Activated CD4-positive, CD25-positive, alpha-beta regulatory T cell treated with anti-CD3 and anti-CD28 coated beads, Interleukin-2, amount 50 U/mL, for 24 hours (primary cell): Measurements from ENCODE around the gene PCSK2.

ENCODE experiments used
- ATAC-seq, 2 donors: fragments of 150-1000 bp; cut with Tn5 transposase; one replicate each; pipeline ENCODE4 v1.10.0; 2021; ENCODE audit warnings: mild to moderate bottlenecking in 1 of 2, moderate library complexity in 1 of 2

The PCSK2 gene

DNA sequence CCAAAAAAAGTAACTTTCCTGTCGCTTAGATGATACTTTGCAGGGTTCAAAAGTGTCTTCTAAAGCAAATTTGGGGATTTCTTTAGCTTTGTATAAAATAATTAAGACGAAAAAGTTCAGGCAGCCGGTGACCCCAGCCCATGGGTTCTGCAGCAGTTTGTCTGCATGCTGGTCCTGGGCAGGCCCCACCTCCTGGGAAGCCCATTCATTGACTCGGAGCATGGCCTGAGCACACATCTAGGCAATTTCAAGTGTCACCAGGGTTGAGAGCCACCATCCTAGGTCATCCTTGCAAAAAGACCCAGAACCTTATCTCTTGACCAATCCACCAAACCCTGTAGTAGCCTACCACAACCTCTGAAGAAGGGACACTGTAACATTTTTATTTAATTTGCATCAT lies 283.7 kb downstream of the PCSK2 start:
- ATAC-seq: no peak

GRCh38 chr20:17511401-17511800 lies 284.6 kb downstream of the PCSK2 start:
- no peak for ATAC-seq

GRCh38 chr20:17513939-17514338 lies 287.1 kb downstream of the PCSK2 start:
- no peak for ATAC-seq

DNA sequence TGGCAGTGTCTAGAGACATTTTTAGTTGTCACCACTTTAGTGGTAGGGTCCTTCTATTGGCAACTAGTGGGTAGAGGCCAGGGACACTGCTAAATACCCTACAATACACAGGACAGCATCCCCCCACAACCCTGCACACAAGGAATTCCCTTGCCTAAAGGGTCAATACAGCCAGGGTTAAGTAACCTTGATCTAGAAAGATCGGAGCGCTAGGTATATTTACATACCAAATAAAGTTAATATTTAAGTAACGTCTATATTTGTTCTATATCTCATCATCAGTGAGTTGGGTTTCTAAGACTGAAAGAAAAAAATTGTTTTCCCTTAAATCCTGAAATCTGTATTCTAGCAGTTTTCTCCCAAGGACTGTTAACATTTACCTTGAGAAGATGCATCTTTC lies 288.2 kb downstream of the PCSK2 start:
- no peak for ATAC-seq

DNA sequence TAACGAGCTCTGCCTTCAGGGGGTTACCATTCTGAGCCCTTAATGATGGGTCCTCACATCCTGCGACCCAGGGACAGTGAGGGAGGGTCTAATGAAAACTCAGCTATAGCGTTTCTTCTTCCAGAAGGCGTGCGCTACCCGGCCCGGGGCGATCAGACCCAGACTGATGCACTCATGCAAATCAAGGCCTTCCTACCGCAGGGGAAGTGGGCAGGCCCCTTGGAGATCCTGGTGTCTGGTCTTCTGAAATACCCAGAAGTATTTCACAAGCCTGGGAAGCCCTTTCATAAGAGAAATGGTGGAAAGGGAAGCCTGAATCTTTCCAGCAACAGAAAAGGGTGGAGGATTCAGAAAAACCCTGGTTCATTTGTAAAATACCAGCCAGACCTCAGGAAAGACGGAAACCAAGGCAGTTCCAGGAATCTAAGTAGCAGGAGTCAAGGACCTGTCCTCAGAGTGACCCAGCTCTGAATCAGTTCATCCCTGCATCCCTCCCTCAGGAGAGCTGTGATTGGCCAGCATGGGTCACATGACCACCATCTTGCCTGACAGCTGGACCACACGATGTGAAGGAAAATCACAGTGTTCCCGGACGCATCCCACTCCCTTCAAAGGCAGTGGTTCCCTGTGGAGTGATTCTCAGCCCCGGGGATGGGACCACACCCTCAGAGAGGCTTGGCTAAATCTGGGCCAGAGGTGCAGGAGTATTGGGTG lies 291.7 kb downstream of the PCSK2 start:
- no peak for ATAC-seq

- no peak for ATAC-seq
Measured at GRCh38 chr20:17519606-17520285, 292.9 kb downstream of the PCSK2 start.

GRCh38 chr20:17520583-17520982 lies 293.7 kb downstream of the PCSK2 start:
- no peak for ATAC-seq

DNA sequence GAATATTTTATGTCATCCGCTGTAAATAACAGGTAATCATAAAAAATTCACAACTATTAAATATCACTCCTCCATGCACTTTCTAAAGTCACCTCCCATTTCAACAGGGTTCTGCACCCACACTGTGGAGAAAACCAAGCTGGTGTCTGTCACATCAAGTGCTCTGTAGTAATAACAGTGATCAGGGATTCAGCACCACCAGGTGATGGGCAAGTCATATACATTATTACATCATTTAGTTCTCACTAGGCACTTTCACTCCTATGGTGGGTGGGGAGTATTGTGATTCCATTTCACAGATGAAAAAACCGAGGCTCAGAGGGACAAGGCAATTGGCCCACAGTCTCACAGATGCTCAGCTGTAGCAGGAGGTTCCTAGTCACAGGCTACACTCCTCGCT lies 295.7 kb downstream of the PCSK2 start:
- ATAC-seq: no peak

DNA sequence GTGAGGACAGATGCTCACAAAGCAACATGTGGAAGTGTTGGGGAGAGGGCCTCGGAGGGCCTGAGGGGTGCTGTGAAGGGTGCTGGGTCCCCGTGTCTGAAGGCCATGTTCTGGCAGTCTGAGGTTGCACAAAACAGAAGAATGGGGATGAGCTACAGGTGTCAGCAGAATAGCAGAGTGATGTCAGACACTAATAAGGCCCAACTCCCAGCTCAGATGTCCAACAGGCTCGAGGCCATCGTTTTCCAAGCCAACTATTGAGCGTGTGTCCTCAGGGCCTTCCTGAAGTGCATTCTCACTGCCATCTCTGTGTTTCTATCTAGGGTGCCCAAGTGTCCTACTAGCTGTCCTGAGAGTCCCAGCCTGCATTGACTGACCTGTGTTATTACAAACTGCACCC lies 296.5 kb downstream of the PCSK2 start:
- ATAC-seq: no peak

DNA sequence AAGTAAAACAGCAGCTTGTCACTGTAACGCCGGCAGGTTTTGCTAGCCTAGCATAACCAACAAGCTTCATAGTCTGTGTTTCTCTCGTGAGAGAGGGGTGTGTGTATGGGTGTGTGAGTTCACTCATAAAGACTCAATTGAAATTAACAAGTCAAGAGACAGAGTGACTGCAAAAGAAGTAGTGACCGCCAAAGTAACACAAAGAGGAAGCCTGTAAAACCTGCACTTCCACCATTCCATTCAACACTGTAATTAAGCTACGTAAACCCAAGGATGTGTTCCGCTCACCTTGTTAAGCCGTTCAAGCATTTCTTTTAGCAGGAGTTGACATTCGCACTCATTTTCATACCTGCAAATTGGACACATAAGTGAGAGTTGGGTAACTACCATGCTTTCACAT lies 297.7 kb downstream of the PCSK2 start:
- no peak for ATAC-seq

GRCh38 chr20:17525132-17525531 lies 298.3 kb downstream of the PCSK2 start:
- no peak for ATAC-seq

GRCh38 chr20:17525650-17526049 lies 298.8 kb downstream of the PCSK2 start:
- ATAC-seq: peak in 1 of 2 donors; percentile 64

- ATAC-seq: no peak
Measured at GRCh38 chr20:17529586-17529985, 302.7 kb downstream of the PCSK2 start.

DNA sequence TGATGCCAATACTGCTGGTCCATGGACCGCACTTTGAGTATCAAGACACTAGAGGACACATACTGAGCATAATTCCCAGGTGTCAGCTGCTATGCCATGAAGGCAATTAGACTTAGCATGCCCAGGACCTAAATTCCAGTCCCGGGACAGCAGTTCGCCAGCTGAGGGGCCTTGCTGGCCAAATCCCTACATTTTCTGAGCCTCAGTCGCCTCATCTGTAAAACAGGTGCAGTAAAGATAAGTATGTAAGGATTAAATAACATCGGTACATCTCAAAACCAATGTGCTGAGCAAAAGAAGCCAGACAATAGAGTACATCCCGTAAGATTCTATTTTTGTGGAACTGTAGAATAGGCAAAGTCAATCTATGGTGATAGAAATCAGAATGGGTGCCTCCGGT lies 303.3 kb downstream of the PCSK2 start:
- ATAC-seq: no peak

- peak; percentile 73 to 74 for ATAC-seq
Measured at GRCh38 chr20:17530716-17531664, 304.1 kb downstream of the PCSK2 start, which contains the start of gene BFSP1. Gene BFSP1 (minus strand): TSS chr20:17531379. CDS start chr20:17531329, 50 bp downstream.

- no peak for ATAC-seq
Measured at GRCh38 chr20:17531665-17532025, 304.8 kb downstream of the PCSK2 start.

GRCh38 chr20:17533396-17533795 lies 306.6 kb downstream of the PCSK2 start:
- no peak for ATAC-seq

DNA sequence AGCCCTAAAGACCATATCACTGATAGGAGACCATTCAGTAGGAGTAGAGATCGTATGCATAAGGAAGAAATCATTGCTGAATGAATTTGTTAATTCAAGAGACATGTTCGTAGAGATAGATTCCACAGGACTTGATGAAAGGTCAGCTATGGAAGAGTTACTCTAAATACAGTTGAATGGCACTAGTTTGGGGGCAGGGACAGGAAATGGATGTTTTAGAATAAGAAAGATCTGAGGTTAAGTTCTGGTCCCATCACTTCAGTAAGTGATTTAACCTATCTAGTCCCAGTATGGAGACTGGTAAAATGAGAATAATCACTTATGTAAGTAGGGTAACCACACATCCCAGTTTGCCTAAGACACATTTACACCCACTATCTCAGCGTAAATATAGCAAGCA lies 307.2 kb downstream of the PCSK2 start:
- no peak for ATAC-seq
